ENCODE measurements around the gene SLCO3A1.

Gene SLCO3A1

DNA sequence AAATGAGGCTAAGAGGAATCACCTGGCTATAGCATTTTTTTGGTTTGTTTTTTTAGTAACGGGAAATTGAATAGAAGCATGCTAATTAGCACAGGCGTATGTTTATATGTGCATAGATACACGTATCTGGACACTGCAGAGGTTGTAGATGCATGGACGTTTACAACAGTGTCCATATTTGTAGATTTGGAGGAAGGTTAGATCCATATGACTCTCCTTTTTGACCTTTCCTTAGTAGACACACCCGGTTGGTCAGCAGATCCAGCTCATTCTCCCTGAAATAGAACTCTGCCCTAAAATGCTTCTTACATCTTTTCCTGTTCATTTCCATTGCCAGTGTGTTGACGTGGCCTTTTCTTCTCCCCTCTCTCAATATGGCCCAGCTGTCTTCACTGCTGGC, 60.1 kb downstream of the SLCO3A1 start:
- Histone ChIP-seq H3K4me1 (ENCODE audit: low read length) (peaks cover 5% of the 10 kb centered on the region; the same call in 1 of the 2 replicates), H3K4me2 (ENCODE audit: low read length) (no peak overlapping the region), H3K4me3 (ENCODE audit: low read length) (no peak overlapping the region), H3K36me3 (replicated peaks; ENCODE audit: low read depth, low read length) (no peaks in the 10 kb centered on the region), H3K9me3 (ENCODE audit: insufficient read depth, low read length) (no peaks in the 10 kb centered on the region), H3K27me3 (ENCODE audit: low read depth, low read length) (no peaks in the 10 kb centered on the region), H3K27ac (ENCODE audit: low read length) (no peak overlapping the region), H2AFZ (ENCODE audit: low read depth, low read length) (no peak overlapping the region), H3K79me2 (ENCODE audit: low read length) (no peaks in the 10 kb centered on the region), H3K9ac (ENCODE audit: low read length) (no peak overlapping the region), H4K20me1 (ENCODE audit: insufficient read depth, low read length) (no peaks in the 10 kb centered on the region)
- TF ChIP-seq, protein P1, sequence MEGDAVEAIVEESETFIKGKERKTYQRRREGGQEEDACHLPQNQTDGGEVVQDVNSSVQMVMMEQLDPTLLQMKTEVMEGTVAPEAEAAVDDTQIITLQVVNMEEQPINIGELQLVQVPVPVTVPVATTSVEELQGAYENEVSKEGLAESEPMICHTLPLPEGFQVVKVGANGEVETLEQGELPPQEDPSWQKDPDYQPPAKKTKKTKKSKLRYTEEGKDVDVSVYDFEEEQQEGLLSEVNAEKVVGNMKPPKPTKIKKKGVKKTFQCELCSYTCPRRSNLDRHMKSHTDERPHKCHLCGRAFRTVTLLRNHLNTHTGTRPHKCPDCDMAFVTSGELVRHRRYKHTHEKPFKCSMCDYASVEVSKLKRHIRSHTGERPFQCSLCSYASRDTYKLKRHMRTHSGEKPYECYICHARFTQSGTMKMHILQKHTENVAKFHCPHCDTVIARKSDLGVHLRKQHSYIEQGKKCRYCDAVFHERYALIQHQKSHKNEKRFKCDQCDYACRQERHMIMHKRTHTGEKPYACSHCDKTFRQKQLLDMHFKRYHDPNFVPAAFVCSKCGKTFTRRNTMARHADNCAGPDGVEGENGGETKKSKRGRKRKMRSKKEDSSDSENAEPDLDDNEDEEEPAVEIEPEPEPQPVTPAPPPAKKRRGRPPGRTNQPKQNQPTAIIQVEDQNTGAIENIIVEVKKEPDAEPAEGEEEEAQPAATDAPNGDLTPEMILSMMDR (IDR thresholded peaks at IDR 0.05; ENCODE audit: low read depth, low read length): no peak
- no peak for TF ChIP-seq EZH2phosphoT487 (IDR thresholded peaks at IDR 0.05; ENCODE audit: low read depth)

DNA sequence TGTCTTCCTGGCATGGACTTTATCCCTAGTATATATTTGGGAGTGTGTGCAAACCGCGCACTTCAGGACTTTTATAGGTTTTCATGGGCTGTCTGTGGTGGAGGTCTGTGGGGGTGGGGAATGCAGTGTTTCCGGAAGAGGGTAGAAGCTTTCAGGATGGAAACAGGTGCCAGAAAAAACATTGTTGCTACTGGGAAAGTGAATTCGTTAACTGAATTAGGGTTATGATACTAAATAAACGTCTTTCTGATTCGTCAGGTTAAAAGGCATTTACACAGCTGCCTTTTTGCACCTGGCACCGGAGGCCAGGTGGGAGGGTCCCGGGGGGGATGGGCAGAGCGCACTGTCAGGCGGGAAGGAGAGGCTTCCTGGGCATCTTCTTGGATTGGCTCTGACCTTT, 62.1 kb downstream of the SLCO3A1 start:
- no peaks in the 10 kb centered on the region for H3K79me2 ChIP-seq (ENCODE audit: low read length)
- no peaks in the 10 kb centered on the region for H3K9me3 ChIP-seq (ENCODE audit: insufficient read depth, low read length)
- H2AFZ ChIP-seq (ENCODE audit: low read depth, low read length): no peak overlapping the region
- no peaks in the 10 kb centered on the region for H3K27me3 ChIP-seq (ENCODE audit: low read depth, low read length)
- peaks cover 5% of the 10 kb centered on the region; the same call in 1 of the 2 replicates for H3K4me1 ChIP-seq (ENCODE audit: low read length)
- no peak overlapping the region for H3K4me2 ChIP-seq (ENCODE audit: low read length)
- H4K20me1 ChIP-seq (ENCODE audit: insufficient read depth, low read length): no peaks in the 10 kb centered on the region
- no peak overlapping the region for H3K4me3 ChIP-seq (ENCODE audit: low read length)
- H3K9ac ChIP-seq (ENCODE audit: low read length): no peak overlapping the region
- no peaks in the 10 kb centered on the region for H3K36me3 ChIP-seq (replicated peaks; ENCODE audit: low read depth, low read length)
- no peak overlapping the region for H3K27ac ChIP-seq (ENCODE audit: low read length)
- TF ChIP-seq EZH2phosphoT487 (IDR thresholded peaks at IDR 0.05; ENCODE audit: low read depth): no peak
- TF ChIP-seq, protein P1 (IDR thresholded peaks at IDR 0.05; ENCODE audit: low read depth, low read length): no peak

DNA sequence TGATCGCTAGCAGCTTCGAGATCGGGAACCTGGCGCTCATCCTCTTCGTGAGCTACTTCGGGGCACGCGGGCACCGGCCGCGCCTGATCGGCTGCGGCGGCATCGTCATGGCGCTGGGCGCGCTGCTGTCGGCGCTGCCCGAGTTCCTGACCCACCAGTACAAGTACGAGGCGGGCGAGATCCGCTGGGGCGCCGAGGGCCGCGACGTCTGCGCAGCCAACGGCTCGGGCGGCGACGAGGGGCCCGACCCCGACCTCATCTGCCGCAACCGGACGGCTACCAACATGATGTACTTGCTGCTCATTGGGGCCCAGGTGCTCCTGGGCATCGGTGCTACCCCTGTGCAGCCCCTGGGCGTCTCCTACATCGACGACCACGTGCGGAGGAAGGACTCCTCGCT, 62.5 kb downstream of the SLCO3A1 start:
- Histone ChIP-seq H3K36me3 (replicated peaks; ENCODE audit: low read depth, low read length) (no peaks in the 10 kb centered on the region), H3K4me3 (ENCODE audit: low read length) (no peak overlapping the region), H3K27me3 (ENCODE audit: low read depth, low read length) (no peaks in the 10 kb centered on the region), H2AFZ (ENCODE audit: low read depth, low read length) (no peak overlapping the region), H4K20me1 (ENCODE audit: insufficient read depth, low read length) (no peaks in the 10 kb centered on the region), H3K9me3 (ENCODE audit: insufficient read depth, low read length) (no peaks in the 10 kb centered on the region), H3K79me2 (ENCODE audit: low read length) (no peaks in the 10 kb centered on the region), H3K4me1 (ENCODE audit: low read length) (peaks cover 9% of the 10 kb centered on the region), H3K27ac (ENCODE audit: low read length) (no peak overlapping the region), H3K4me2 (ENCODE audit: low read length) (no peak overlapping the region), H3K9ac (ENCODE audit: low read length) (no peak overlapping the region)
- no peak for TF ChIP-seq EZH2phosphoT487 (IDR thresholded peaks at IDR 0.05; ENCODE audit: low read depth)
- TF ChIP-seq, protein P1 (IDR thresholded peaks at IDR 0.05; ENCODE audit: low read depth, low read length): no peak

DNA sequence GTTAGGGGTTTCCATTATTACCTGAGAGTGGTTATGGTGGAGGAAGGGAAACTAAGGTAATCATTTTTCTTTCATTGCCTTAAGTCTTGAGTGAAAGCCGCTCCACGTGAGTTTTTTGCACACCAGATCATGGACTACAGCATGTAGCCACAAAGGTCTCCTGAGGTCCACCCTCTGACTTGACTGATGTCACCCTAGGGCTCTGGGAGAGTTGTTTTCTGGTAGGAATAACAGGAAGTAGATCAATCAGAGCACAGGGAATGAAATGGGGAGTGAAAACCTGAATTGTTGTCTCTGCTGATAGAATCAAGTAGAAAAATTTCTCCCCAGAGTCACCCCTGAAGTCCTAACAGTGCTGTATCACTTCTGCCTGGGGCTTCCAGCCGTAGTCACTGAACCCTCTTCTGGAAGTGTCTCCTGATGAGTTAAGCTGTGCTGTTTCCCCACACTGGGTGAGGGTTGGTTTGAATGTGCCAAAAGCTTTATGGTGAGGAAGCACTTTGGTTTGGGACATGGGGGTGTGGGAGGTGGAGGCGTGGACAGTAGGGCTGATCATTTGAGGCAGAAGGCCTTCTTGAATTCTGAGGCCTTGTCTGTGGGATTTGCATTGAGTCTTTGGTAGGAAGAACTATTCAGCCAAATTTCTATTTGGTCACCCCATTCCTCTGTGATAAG, 64.3 kb downstream of the SLCO3A1 start:
- Histone ChIP-seq H3K4me2 (ENCODE audit: low read length) (no peak overlapping the region), H3K79me2 (ENCODE audit: low read length) (no peaks in the 10 kb centered on the region), H3K4me1 (ENCODE audit: low read length) (peaks cover 20% of the 10 kb centered on the region), H3K36me3 (replicated peaks; ENCODE audit: low read depth, low read length) (no peaks in the 10 kb centered on the region), H3K4me3 (ENCODE audit: low read length) (no peak overlapping the region), H3K27ac (ENCODE audit: low read length) (no peak overlapping the region), H3K27me3 (ENCODE audit: low read depth, low read length) (no peaks in the 10 kb centered on the region), H3K9ac (ENCODE audit: low read length) (no peak overlapping the region), H3K9me3 (ENCODE audit: insufficient read depth, low read length) (no peaks in the 10 kb centered on the region), H4K20me1 (ENCODE audit: insufficient read depth, low read length) (no peaks in the 10 kb centered on the region), H2AFZ (ENCODE audit: low read depth, low read length) (no peak overlapping the region)
- no peak for TF ChIP-seq EZH2phosphoT487 (IDR thresholded peaks at IDR 0.05; ENCODE audit: low read depth)
- TF ChIP-seq, protein P1 (IDR thresholded peaks at IDR 0.05; ENCODE audit: low read depth, low read length): no peak
